ENCODE measurements around the gene DAZ3.
"Not testable (repeated sequence)": the region's sequence is repeated elsewhere in the genome, so short reads cannot be mapped to it uniquely, and the experiment has no call there.

Gene DAZ3

GRCh38 chrY:24813293-24813692 lies at the start of gene DAZ3:
Gene DAZ3 (minus strand): TSS chrY:24813393. CDS start chrY:24813185, 208 bp downstream.
- in situ Hi-C loops (cut with MboI; ENCODE audit: low sequenced_read_pairs), result not testable (repeated sequence)

- in situ Hi-C loops (cut with MboI; ENCODE audit: low sequenced_read_pairs), result not testable (repeated sequence)
These were observed 20.4 kb upstream of the DAZ3 start, which contains the start of gene DAZ4 for GRCh38 chrY:24833619-24834018. Gene DAZ4 (plus strand): TSS chrY:24833919. CDS start chrY:24834127, 208 bp downstream.

GRCh38 chrY:24825069-24825468 lies 11.9 kb upstream of the DAZ3 start:
- in situ Hi-C loops (cut with MboI; ENCODE audit: low sequenced_read_pairs), result not testable (repeated sequence)

GRCh38 chrY:24824184-24824879 lies 11.1 kb upstream of the DAZ3 start:
- in situ Hi-C loops (cut with MboI; ENCODE audit: low sequenced_read_pairs), result not testable (repeated sequence)

GRCh38 chrY:24821836-24822235 lies 8.6 kb upstream of the DAZ3 start:
- in situ Hi-C loops (cut with MboI; ENCODE audit: low sequenced_read_pairs), result not testable (repeated sequence)

Data from HL-60/S4 treated with phorbol 12-myristate 13-acetate at 8.2 ng/mL for 4 days and 3 days (cell line).